GM19397 (cell line): ENCODE measurements around the gene CCDC136.
A peak's percentile ranks its signal among the peaks of the same experiment; 100 is the strongest.

Experiments used
- ATAC-seq: cut with Tn5 transposase; IDR thresholded peaks from one replicate; pipeline ENCODE4 v1.9.1; 2021; ENCODE audit warnings: mild to moderate bottlenecking, moderate library complexity; ENCODE audit not compliant: unreplicated experiment

CCDC136 gene

DNA sequence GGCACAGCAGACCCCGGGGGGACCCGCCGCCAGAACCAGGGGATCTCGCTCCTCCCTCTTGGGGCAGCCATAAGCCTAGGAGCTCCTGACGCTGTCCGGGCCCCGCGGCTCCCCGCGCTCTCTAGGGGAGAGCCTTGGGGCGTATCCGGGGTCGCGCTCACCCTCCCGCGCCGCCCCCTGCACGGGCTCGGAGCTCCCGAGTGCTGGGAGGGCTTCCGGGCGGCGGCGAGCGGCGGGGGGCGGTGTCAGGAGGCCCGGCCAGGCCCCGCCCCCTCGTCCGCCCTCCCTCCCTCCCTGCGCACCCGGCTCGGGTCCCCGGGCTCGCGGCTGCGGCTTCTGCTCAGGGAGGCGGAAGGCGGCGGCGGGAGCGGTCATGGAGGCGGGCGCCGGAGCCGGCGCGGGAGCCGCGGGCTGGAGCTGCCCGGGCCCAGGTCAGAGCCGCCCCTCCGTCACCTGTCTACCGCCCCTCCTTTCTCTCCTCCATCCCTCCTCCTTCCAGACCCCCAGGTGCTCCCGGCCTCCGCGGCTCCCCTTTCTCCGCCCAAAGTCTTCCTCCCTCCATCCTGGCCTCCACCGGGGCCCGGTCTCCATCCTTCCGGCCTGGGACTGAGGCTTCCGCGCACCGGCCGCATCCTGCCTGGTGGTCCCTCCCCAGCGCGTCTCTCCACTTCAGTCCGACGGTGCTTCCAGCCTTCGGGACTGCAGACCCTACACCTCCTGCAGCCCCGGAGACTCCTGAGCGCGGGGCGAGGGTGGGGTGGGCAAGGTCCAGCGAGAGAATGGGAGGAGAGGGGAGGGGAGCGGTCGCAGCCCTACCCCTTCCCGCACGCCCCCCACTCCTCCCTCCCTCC is at the start of gene CCDC136:
TSS of gene CCDC136 (plus strand) at position 848 of the 851 bp plus-strand sequence. CDS start 444 bp downstream, outside the sequence.
- peak; percentile 85 for ATAC-seq

DNA sequence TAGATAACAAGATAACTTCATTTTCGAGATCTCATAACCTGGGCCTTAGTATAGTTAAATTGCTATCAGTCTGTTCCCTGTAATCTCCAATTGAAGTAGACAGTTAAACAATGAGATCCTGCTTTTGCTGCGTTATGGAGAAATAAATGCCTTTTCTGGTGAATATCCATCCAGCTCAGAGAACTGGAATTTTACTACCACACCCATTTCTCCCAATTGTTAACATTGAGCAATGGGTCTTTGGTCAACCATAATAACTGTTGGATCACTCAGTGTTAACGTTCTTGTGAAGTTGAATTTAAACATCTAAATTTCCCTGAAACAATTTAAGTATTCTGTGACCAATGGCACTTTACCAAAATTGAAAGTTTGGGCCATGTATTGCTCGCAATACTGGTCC is 49.6 kb upstream of the CCDC136 start:
- no peak for ATAC-seq

DNA sequence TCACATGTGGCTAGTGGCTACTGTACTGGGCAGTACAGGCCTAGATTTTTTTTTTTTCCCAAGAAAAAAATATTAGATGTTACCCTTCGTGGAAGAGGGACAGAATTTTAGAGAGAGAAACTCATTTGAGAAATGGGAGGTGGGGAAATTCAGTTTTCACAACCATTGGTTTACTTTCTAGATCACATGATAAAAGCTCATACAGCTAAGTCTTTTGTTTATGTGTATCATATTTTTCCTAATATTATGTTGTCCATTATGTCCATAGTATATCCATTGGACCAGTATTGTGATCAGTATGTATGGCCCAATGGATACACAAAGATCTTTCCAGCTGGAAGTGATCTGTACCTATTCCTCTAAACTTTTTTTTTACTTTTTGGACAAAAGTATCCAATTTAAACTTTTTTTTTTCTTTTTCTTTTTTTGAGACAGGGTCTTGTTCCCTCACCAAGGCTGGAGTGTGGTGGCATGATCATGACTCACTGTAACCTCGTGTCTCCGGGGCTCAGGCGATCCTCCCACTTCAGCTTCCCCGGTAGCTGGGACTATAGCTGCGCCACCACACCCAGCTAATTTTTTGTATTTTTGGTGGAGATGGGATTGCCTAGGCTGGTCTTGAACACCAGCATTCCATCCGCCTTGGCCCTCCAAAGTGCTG is 48.5 kb upstream of the CCDC136 start:
- no peak for ATAC-seq

DNA sequence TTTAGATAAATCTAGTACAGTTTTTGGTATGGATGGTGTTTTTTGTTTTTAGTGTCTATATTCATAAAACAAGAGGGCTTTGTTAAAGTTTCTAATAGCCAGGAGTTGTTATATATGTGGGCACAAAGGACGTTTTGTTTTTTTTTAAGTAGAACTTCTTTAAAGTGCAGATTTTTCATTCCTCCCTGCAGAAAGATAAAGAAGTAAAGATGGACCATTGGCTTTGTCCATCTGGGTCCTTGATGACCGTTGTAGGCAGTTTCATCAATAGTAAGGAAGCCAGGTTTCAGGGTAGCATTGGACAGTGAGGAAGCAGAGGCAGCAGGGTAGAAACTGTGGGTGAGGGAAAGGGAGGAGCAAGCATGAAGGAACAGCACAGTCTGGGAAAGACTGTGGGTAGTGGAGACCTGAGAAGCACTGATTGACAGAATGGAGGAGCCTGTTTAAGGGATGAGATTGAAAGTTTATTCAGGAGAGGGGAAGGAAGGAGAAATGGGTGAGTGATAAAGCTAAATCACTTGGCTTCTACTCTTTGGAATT is 47.3 kb upstream of the CCDC136 start:
- ATAC-seq = no peak

DNA sequence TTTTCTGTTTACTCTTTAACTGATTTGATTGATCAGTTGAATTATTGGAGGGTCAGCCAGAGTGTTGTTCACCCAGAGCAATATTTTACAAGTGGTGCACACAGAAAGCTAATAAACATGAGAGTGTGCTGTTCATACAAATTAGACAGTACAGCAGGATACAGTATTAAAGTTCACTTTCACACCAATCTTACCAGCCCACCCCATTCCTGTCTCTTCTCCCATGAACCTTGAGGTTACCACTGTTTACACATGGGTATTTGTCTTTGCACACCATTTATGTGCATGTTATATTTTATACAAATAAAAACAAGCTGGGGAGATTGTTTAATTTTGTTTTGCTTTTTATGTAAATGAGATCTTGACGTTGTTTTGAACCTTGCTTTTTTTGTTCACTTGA is 46.1 kb upstream of the CCDC136 start:
- no peak for ATAC-seq

DNA sequence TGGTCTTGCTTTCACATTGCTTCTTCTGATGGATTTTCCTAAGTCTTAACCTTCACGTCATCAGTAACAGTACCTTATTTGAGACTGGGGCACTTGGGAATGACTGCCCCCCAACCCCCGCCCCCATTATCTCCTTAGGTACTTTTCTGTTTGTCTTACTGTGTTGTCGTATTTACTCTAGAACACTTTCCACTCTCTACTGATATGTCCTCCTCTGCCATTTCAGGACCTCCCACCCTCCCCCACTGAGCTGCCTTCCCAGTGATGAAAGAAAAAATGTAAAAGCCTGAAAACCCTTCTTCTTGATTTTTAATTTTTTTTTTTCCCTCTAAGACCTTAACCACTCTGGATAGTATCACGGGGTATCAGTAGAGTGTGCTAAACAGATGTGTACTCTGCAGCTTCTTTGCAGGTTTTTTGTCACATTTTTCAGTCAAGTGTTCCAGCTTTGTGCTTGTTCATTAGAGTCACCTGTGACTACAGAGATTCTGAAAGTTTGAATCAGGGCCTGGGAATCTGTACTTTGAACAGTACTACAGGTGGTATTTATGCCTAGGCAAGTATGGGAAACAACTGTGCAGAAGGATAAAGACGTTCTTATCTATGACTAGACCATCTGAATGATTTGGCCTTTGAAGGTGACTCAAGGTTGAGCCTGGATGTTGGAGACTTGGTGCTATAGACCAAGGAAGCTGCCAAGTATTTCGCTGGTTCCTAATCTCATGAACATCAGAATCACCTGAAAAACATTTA is 44.3 kb upstream of the CCDC136 start:
- no peak for ATAC-seq

DNA sequence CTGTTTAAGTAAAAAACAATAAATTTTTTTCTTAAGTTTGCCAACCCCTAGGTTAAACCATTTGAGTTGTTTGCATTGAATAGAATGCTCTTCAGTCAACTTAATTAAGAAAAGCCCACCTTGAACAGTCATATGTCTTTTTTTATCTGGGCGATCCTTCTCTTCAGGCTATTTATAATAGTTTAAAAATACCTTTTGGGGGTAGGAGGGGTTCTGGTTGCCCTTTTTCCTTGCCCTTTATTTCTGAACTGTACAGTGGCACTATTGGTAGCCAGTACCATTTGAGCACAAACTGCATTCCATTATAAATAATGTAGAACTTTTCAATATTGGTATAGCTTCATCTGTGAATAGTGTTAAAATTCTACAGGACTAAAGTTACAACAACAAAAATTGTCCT is 39.5 kb upstream of the CCDC136 start:
- ATAC-seq = no peak

DNA sequence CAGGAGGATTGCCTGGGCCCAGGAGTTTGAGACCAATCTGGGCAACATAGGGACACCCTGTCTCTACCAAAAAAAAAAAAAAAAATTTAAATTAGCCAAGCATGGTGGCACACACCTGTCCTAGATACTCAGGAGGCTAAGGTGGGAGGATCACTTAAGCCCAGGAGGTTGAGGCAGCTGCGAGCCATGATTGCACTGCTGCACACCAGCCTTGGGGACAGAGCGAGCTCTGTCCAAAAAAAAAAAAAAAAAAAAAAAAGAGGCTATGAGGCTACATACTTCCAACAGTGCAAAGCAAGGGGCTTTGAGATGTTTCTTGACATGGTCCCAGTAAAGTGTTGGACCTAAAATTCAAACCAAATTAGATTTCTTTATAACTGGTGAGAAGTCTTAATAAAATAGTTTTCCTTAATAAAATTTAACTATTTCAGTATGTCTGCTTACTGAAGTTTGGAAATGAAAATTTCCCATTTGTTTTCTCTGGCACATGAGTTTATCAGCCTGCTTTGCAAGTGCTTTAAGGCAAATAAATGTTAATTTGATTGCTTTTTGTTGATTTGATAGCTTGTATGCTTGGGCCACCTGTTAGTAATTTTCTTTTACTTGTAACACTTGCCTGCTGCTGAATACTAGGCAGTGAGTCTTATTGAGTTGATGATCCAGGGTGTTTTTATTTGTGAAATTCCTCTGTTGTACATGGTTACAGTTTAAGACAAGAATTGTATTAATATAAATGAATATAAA is 36.5 kb upstream of the CCDC136 start:
- no peak for ATAC-seq

DNA sequence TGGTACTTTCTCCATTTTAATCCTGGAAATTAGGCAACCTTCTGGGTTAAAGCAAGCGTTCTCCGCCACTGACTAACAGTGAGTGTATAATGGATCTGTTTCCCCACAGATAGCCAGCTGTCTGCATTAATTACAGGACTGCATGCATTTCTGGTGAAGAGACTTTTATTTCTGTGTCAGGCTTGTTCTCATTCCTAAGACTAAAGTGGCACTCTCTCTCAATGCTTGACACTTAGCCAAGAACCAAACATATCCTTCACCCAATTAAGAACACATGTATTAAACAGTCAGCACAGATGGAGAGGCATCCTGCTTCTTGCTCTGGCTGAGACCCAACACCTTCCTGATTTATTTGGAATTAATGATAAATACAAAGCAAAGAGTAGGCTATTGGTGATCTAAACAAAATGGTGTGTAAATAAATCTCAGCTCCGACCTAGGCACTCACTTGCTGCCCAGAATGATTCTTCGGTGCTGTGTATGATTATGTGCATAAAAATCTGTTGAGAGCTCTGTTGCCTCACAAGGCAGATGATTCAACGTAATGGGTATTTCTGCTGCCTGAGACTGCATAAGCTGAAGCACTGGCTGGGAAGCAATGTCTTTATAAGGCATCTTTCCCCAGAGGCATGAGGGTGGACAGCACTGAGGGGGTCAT is 35.8 kb upstream of the CCDC136 start:
- ATAC-seq = no peak

DNA sequence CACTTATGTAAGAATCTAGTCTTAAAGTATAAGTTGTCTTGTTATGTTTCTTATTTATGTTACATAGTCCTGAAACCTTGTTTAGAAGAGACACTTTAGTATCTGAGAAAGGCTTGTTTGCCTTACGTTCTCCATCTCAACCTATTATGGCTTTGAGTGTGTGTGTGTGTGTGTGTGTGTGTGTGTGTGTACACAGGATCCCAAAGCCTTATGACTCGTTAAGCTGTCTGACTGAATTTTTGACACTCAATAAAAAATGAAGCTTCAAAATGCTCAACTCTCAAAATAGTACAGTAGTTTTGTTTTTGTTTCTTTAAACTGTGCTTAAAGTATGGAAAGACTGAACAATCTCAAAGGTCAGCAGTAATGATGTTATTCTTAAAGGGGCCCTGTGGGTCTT is 34.6 kb upstream of the CCDC136 start:
- no peak for ATAC-seq

DNA sequence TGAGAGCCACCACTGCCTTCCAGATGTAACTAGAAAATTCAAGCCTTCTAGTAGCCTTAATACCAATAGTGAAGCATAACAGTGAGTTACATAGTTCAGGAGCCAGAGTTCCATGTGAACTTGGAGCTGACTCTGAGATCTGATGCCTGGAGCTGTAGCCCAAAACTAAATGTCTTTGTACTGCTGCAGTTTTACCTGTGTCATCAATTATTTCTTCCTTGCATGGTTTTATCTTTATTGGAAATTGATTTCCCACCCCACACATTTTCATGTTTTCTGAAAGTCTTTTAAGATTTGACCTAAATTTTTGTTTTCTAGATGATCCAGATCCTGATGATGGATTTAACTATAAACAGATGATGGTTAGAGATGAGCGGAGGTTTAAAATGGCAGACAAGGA is 33.2 kb upstream of the CCDC136 start:
- no peak for ATAC-seq

DNA sequence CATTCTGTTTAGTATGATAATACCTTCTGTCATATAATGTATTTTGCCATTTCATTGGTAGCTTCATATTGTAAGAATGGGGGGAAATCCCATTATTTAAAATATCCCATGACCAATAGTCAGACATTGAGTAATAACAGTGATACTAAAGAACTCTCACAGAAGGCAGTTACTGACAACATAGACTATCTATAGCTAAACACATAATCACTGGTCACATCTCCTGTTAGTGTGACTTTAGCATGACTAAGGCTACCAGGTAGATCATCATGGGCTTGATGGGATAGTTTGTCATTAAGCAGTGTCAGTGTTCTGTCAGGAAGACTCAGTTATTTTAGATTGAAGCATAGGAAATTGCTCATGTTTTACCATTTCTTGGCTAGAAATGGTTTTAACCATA is 32.5 kb upstream of the CCDC136 start:
- ATAC-seq = no peak

DNA sequence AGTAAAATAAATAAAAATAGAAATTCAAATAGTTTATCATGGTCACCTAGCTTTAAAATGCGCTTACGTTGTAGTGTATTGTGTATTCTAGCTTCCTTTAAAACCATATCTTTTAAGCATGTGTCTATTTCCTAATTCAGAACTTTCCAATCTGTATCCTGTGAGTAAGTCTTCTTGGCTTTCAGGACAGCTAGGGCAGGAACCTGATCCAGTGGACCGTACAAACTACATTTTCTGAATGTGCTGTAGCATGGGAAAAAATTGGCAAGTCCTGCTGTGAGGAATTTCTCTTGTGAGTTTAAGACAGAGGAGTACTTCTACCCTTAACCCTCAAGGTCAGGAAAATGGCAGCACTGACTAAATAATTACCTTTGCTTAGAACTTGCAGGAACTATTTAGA is 28.2 kb upstream of the CCDC136 start:
- ATAC-seq = no peak

DNA sequence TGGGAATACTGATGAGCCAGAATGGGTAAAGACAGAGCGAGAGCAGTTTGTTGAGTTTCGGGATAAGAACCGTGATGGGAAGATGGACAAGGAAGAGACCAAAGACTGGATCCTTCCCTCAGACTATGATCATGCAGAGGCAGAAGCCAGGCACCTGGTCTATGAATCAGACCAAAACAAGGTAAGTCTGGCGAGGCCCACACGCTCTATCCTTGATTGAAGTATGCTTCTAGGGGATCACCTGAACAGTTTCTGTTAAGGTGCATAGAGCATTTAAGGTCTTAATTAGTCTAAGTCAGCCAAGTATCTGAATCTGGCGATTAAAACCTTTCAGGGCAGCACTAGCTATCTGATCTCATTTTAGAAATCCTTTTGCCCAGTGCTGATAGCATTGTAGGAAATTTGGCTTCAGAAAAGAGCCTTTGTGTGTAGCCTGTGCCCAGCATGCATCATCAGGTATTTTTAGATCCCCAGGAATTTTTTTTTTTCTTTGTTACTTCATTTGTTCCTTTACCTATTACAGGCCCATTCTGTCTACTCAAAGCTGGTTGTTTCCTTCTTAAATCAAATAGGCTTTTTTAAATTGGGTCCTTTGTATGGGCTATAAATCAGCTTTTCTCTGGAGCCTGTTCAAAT is 24.2 kb upstream of the CCDC136 start:
- no peak for ATAC-seq

DNA sequence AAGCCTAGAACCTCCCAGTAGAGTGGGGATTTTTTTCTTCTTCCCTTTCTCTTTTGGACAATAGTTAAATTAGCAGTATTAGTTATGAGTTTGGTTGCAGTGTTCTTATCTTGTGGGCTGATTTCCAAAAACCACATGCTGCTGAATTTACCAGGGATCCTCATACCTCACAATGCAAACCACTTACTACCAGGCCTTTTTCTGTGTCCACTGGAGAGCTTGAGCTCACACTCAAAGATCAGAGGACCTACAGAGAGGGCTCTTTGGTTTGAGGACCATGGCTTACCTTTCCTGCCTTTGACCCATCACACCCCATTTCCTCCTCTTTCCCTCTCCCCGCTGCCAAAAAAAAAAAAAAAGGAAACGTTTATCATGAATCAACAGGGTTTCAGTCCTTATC is 21.5 kb upstream of the CCDC136 start:
- no peak for ATAC-seq

DNA sequence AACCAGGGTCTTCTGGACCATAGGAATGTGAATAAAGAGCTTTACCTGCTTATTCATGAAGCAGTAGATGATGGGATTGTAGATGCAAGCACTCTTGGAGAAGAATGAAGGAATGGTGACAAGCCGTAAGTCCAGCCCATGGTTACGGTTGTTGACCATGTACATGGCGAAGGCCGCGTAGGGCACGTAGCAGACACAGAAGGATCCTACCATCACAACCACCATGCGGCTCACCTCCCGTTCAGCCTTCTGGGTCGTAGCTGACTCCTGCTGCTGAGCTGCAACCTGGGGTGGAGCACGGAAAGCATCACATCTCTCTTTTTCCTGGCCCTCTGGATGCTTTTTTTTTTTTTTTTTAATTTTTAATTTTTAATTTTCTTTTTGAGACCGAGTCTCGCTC is 18.2 kb upstream of the CCDC136 start:
- ATAC-seq = no peak

DNA sequence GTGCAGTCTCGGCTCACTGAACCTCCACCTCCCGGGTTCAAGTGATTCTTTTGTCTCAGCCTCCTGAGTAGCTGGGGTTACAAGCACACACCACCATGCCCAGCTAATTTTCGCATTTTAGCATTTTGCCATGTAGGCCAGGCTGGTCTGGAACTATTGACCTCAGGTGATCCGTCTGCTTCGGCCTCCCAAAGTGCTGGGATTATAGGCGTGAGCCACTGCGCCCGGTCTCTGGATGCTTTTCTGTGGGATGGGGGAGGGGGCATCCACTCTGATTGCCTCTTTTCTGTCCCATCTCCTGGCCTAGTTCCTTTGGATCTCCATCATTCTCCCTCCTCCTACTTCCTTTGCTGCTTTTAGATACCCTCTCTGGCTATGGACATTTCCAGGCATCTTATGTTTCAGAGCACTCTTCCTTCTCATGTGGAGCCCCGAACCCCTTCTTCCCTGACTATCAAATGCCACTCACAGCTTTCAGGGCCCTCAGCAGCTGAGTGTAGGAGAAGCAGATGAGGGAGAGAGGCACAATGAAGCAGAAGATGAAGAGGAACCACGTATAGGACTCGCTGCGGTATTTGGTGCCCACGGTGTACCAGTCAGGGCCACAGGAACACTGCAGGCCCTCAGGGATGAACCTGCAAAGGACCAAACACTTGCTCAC is 17.6 kb upstream of the CCDC136 start:
- ATAC-seq = no peak

DNA sequence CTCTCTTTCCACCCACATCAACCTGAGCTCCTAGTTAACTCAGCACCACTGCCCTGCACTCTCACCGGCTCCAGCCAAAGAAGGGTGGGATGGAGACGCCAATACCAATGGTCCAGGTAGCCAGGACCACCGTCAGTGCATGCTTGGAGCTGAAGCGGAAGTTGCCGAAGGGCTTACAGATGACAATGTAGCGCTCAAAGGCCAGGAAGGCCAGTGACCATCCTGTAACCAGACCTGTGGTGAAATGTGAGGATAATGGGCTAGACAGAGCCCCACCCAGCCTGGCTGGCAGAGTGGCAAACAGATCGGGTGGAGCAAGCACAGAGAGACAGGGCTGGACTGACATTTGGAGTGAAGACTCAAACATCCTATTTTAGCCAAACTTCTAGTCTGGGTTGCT is 16.8 kb upstream of the CCDC136 start:
- ATAC-seq = no peak

DNA sequence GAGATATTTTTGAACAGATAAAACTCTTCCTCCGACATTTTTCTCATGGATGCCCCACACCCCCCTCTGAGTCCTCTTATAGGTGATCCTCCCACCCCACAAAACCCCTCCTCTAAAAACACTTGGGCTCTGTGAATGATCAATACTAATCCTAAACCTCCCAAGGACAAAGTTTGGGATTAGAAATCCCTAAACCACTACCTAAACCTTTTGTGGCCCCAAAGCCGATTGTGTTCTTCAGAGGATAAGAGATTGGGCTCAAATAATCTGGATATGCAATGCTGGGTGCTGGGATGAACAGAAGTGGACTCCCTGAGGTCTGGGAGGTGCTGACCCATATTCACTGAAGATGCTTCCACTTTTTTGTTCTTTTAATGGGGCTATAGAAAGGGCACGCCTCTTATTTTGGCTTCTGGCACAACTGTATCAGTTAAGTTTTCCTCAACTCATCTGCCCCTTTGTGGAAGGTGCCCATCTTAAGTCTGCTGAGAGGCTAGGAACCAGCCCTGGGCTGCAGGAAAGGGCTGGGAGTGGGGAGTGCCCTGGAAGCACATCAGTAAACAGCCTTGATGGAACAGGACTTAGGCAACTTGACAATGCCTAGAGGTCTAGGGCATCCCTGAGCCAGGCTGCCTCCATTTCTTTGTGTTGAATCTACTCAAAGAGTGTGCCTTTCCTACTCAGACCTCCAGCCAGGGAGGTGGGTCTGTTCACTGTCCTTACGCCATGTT is 15.9 kb upstream of the CCDC136 start, which contains the start of gene OPN1SW:
TSS of gene OPN1SW (minus strand) at position 51 of the 731 bp plus-strand sequence. CDS start at position 38, 13 bp downstream.
- no peak for ATAC-seq
